Activated CD8-positive, alpha-beta memory T cell treated with anti-CD3 and anti-CD28 coated beads, Interleukin-2, amount 50 U/mL, for 24 hours (primary cell): ENCODE measurements around the gene RRP12.
"Not testable (repeated sequence)": the region's sequence is repeated elsewhere in the genome, so short reads cannot be mapped to it uniquely, and the experiment has no call there.

Source experiments
- DNase-seq: peaks from one replicate; pipeline ENCODE4 v3.0.0-alpha.2; 2020; ENCODE audit errors: extremely low read depth

The RRP12 gene

GRCh38 chr10:97408496-97408992 is 7.4 kb upstream of the RRP12 start:
- DNase-seq, result no peak

GRCh38 chr10:97407952-97408248 is 6.8 kb upstream of the RRP12 start:
- no peak for DNase-seq

- DNase-seq, result no peak
Observed at GRCh38 chr10:97407211-97407951, 6.2 kb upstream of the RRP12 start.

GRCh38 chr10:97406483-97406882 is 5.3 kb upstream of the RRP12 start:
- not testable (repeated sequence) for DNase-seq

- DNase-seq, result no peak
Observed at GRCh38 chr10:97406064-97406463, 4.9 kb upstream of the RRP12 start.

GRCh38 chr10:97404044-97404443 is 2.9 kb upstream of the RRP12 start:
- no peak for DNase-seq

GRCh38 chr10:97401455-97401919 is 347 bp upstream of the RRP12 start:
- no peak for DNase-seq

- DNase-seq, result no peak
Observed at GRCh38 chr10:97399843-97400545, 1.1 kb downstream of the RRP12 start.

GRCh38 chr10:97396056-97396455 is 5.1 kb downstream of the RRP12 start:
- no peak for DNase-seq

GRCh38 chr10:97393034-97393573 is 8.0 kb downstream of the RRP12 start:
- DNase-seq, result no peak

GRCh38 chr10:97390091-97390490 is 11.0 kb downstream of the RRP12 start:
- no peak for DNase-seq

GRCh38 chr10:97388152-97388551 is 13.0 kb downstream of the RRP12 start:
- no peak for DNase-seq

- no peak for DNase-seq
Observed at GRCh38 chr10:97385565-97385964, 15.6 kb downstream of the RRP12 start.

GRCh38 chr10:97384641-97385040 is 16.5 kb downstream of the RRP12 start:
- DNase-seq, result no peak

- DNase-seq, result no peak
Observed at GRCh38 chr10:97384156-97384555, 17.0 kb downstream of the RRP12 start.

GRCh38 chr10:97383159-97383558 is 18.0 kb downstream of the RRP12 start:
- DNase-seq, result no peak

- no peak for DNase-seq
Observed at GRCh38 chr10:97381626-97382025, 19.5 kb downstream of the RRP12 start.

- DNase-seq, result no peak
Observed at GRCh38 chr10:97380516-97380915, 20.6 kb downstream of the RRP12 start.

GRCh38 chr10:97378933-97379921 is 21.9 kb downstream of the RRP12 start:
- no peak for DNase-seq

- no peak for DNase-seq
Observed at GRCh38 chr10:97376413-97376812, 24.7 kb downstream of the RRP12 start.

GRCh38 chr10:97373456-97373855 is 27.7 kb downstream of the RRP12 start:
- DNase-seq, result no peak
